ENCODE data around the gene TLR10. TPM values are rescaled to one million over a fixed set of nuclear protein-coding genes. Genes with fewer than 3 reads are reported as not detected.

The TLR10 gene, protein sequence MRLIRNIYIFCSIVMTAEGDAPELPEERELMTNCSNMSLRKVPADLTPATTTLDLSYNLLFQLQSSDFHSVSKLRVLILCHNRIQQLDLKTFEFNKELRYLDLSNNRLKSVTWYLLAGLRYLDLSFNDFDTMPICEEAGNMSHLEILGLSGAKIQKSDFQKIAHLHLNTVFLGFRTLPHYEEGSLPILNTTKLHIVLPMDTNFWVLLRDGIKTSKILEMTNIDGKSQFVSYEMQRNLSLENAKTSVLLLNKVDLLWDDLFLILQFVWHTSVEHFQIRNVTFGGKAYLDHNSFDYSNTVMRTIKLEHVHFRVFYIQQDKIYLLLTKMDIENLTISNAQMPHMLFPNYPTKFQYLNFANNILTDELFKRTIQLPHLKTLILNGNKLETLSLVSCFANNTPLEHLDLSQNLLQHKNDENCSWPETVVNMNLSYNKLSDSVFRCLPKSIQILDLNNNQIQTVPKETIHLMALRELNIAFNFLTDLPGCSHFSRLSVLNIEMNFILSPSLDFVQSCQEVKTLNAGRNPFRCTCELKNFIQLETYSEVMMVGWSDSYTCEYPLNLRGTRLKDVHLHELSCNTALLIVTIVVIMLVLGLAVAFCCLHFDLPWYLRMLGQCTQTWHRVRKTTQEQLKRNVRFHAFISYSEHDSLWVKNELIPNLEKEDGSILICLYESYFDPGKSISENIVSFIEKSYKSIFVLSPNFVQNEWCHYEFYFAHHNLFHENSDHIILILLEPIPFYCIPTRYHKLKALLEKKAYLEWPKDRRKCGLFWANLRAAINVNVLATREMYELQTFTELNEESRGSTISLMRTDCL
- total RNA-seq (2021): not detected in 2 replicates
- not detected for Bru-seq, nascent RNA
- percentile 28 among the genes with signal in this experiment for BruChase-seq, experiment 1, labeled RNA remaining after a 2-hour chase
- BruChase-seq, experiment 2, labeled RNA remaining after a 6-hour chase: percentile 25 among the genes with signal in this experiment
- long read RNA-seq: 0 reads

DNA sequence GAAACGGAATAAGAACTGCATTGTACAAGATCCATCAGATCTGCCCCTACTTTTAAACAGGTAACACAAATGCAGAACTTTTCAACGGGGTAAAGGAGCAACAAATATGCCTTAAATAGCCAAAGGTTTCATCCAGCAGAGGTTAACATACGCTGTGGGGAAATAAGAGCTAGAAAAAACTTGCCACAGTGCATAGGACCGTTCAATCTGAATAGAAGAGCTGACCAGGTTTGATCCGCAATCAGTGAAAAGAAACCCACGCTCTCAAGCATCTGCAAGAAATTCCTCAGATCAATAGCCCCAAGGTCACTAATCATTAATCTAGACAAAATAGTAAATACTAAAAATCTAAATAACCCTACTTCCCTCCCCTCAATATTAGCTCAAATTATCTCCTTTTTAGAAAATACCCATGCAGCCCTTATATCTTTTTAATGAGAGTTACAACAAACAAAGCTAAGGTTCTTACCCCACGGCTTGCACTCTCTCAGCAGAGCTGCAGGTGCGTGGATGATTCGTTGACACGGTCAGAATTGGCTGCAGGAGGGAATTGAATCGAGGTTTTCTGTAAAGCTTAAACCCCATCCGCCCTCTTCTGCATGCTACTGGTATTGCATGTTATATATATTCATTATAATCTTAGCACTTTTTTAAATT is at the start of gene TLR10:
Gene TLR10 (minus strand): TSS at position 539 of the 657 bp plus-strand sequence. CDS start 7,400 bp downstream, outside the sequence.
- Histone ChIP-seq H3K9me3 (ENCODE audit: insufficient read depth, low read depth) (no peaks in the 10 kb centered on the region), H3K4me2 (no peak within 1 kb of the TSS), H2AFZ (no peak within 1 kb of the TSS), H3K4me1 (replicated peaks; ENCODE audit: insufficient read depth) (no peaks in the 10 kb centered on the region), H3K79me2 (ENCODE audit: low read depth) (no peaks in the 10 kb centered on the region), H3K4me3 (no peak within 1 kb of the TSS), H3K27ac (no peak within 1 kb of the TSS), H3F3A (ENCODE audit: insufficient read depth, low read depth) (no peaks in the 10 kb centered on the region), H3K36me3 (ENCODE audit: low read depth) (no peaks in the 10 kb centered on the region), H3K27me3 (ENCODE audit: insufficient read depth, low read depth) (no peaks in the 10 kb centered on the region), H3K9me2 (ENCODE audit: insufficient read depth) (no peaks in the 10 kb centered on the region), H4K20me1 (ENCODE audit: insufficient read depth) (no peaks in the 10 kb centered on the region)
- intact Hi-C loops (cut with micrococcal nuclease; ENCODE audit: unreplicated experiment): loop anchor here (2.0 kb wide), 2 partner anchors 74 to 720 kb away; partner anchors contain the start of gene TLR6
- BruUV-seq (replicated peaks): no TSS peak
- TF ChIP-seq EZH2 (IDR thresholded peaks at IDR 0.05; ENCODE audit: low read depth): no peak
- TF ChIP-seq, protein P1, sequence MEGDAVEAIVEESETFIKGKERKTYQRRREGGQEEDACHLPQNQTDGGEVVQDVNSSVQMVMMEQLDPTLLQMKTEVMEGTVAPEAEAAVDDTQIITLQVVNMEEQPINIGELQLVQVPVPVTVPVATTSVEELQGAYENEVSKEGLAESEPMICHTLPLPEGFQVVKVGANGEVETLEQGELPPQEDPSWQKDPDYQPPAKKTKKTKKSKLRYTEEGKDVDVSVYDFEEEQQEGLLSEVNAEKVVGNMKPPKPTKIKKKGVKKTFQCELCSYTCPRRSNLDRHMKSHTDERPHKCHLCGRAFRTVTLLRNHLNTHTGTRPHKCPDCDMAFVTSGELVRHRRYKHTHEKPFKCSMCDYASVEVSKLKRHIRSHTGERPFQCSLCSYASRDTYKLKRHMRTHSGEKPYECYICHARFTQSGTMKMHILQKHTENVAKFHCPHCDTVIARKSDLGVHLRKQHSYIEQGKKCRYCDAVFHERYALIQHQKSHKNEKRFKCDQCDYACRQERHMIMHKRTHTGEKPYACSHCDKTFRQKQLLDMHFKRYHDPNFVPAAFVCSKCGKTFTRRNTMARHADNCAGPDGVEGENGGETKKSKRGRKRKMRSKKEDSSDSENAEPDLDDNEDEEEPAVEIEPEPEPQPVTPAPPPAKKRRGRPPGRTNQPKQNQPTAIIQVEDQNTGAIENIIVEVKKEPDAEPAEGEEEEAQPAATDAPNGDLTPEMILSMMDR (conservative IDR thresholded peaks at IDR 0.05): peak; percentile 75
- peak in 1 of 2 experiments; percentile 9 for DNase-seq
- POLR2A ChIA-PET (ENCODE audit: unreplicated experiment): interaction anchor here (0.6 to 0.7 kb wide), 2 partner anchors 707 to 773 kb away, joined by 3 to 6 read pairs; no protein-coding TSS in a partner anchor
- CTCF ChIA-PET: interaction anchor here (0.6 to 1.9 kb wide), 7 partner anchors 12 to 981 kb away, joined by 3 to 8 read pairs (median 4); partner anchors contain the start of gene TLR6

DNA sequence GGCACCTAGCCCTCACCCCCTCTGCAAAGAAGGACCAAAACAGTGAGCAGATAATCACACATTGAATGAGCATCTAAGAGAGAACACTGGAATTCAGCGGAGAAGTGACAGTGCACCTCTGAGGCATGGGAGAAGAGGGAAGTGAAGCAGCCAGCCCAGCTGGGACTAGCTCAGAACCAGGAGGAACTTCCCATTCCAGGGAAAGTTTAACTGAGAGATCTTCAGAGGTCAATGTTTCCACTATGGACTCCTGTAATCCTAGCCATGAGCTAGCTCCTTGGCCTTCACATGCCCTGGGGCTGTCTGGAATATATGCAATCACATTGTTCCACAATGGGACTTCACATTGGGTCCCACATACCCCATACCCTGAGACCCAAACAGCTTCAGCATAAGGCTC is 49.4 kb upstream of the TLR10 start:
- Histone ChIP-seq H3F3A (ENCODE audit: insufficient read depth, low read depth) (no peaks in the 10 kb centered on the region), H3K79me2 (ENCODE audit: low read depth) (no peaks in the 10 kb centered on the region), H3K27ac (no peak overlapping the region), H3K9me2 (ENCODE audit: insufficient read depth) (no peaks in the 10 kb centered on the region), H2AFZ (no peak overlapping the region), H3K36me3 (ENCODE audit: low read depth) (no peaks in the 10 kb centered on the region), H3K4me2 (no peak overlapping the region), H3K4me3 (no peak overlapping the region), H3K27me3 (ENCODE audit: insufficient read depth, low read depth) (no peaks in the 10 kb centered on the region), H3K9me3 (ENCODE audit: insufficient read depth, low read depth) (peaks cover 16% of the 10 kb centered on the region; the same call in 1 of the 2 replicates), H3K4me1 (replicated peaks; ENCODE audit: insufficient read depth) (0 out of 2 replicates have a peak, but pooled peaks cover under 1% of the 10 kb centered on the region), H4K20me1 (ENCODE audit: insufficient read depth) (no peaks in the 10 kb centered on the region)
- intact Hi-C loops (cut with micrococcal nuclease; ENCODE audit: unreplicated experiment): no loop called here
- POLR2A ChIA-PET (ENCODE audit: unreplicated experiment): no interaction called here
- no TSS peak for BruUV-seq (replicated peaks)
- CTCF ChIA-PET: no interaction called here
- DNase-seq: no peak
- TF ChIP-seq, protein P1 (conservative IDR thresholded peaks at IDR 0.05): no peak

DNA sequence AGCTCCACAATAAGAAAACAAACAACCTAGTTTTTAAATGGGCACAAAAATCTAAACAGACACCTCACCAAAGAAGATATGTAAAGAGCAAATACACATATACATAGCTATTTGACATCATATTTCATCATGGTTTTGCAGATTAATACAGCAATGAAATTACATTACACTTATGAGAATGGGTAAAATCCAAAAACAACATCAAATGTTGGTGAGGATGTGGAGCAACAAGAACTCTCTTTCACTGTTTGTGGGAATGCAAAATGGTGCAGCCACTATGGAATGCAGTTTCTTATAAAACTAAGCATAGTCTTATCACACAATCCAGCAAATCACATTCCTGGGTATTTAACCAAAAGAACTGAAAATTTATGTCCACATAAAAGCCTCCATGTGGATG is 48.9 kb upstream of the TLR10 start:
- ChIA-PET CTCF (interaction anchor here (0.6 kb wide), 1 partner anchor 72 kb away, joined by 6 read pairs; no protein-coding TSS in a partner anchor), POLR2A (ENCODE audit: unreplicated experiment) (no interaction called here)
- TF ChIP-seq, protein P1 (conservative IDR thresholded peaks at IDR 0.05): no peak
- TF ChIP-seq EZH2 (IDR thresholded peaks at IDR 0.05; ENCODE audit: low read depth): no peak
- Histone ChIP-seq H3K79me2 (ENCODE audit: low read depth) (no peaks in the 10 kb centered on the region), H3K9me3 (ENCODE audit: insufficient read depth, low read depth) (peaks cover 10% of the 10 kb centered on the region; the same call in 1 of the 2 replicates), H3K9me2 (ENCODE audit: insufficient read depth) (no peaks in the 10 kb centered on the region), H3K4me2 (no peak overlapping the region), H4K20me1 (ENCODE audit: insufficient read depth) (no peaks in the 10 kb centered on the region), H3F3A (ENCODE audit: insufficient read depth, low read depth) (no peaks in the 10 kb centered on the region), H2AFZ (no peak overlapping the region), H3K4me1 (replicated peaks; ENCODE audit: insufficient read depth) (no peaks in the 10 kb centered on the region), H3K27ac (no peak overlapping the region), H3K4me3 (no peak overlapping the region), H3K36me3 (ENCODE audit: low read depth) (no peaks in the 10 kb centered on the region), H3K27me3 (ENCODE audit: insufficient read depth, low read depth) (no peaks in the 10 kb centered on the region)
- BruUV-seq (replicated peaks): no TSS peak
- DNase-seq: no peak
- intact Hi-C loops (cut with micrococcal nuclease; ENCODE audit: unreplicated experiment): no loop called here
